Transverse colon (tissue), 4 donors: ENCODE data around the gene PDRG1.

Experiments
- EP300 ChIP-seq: sonication (generic); formaldehyde crosslinking; IDR thresholded peaks from one replicate; pipeline ENCODE4 v1.6.1; 2017; ENCODE audit warnings: antibody characterized with exemption, low read depth
- POLR2A ChIP-seq: fragments of 450-650 bp; IDR thresholded peaks from one replicate; pipeline ENCODE4 v1.6.1; 2016; ENCODE audit warnings: antibody characterized with exemption, mild to moderate bottlenecking, moderate library complexity
- POLR2AphosphoS5 ChIP-seq, 3 donors: sonication (generic); formaldehyde crosslinking; IDR thresholded peaks; one replicate each; pipeline ENCODE4 v1.6.1; 2016; ENCODE audit warnings: antibody characterized with exemption in 3 of 3
- TF ChIP-seq, protein P1 (sequence below), 5 experiments: fragments of 200-600 bp in 3 of 5; fragments of 450-650 bp in 2 of 5; sonication (generic) in 3 of 5; IDR thresholded peaks; 1 replicate in 2 of 5; 2 replicates in 3 of 5; pipeline ENCODE4 v1.5.1; 2016 to 2017; ENCODE audit warnings: antibody characterized with exemption in 5 of 5, inconsistent platforms in 3 of 5, mild to moderate bottlenecking in 2 of 5, moderate library complexity in 1 of 5

DNA sequence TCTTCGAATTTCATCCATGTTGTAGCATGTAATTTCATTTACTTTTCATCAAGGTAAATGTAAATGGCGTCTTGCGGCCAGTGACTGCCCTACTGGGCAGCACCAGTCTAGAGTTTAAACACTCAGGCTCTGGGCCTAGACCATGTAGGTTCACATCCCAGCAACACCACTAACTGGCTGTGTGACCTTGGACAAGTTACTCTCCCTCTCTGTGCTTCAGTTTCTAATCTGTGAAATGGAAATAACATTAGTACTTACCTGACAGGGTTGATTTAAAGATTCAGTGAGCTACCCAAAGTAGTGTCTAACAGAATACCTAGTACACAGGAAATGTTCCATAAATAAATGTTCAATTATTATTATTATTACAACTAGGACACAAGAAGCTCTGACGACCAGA, 29.3 kb downstream of the PDRG1 start:
- TF ChIP-seq, protein P1, sequence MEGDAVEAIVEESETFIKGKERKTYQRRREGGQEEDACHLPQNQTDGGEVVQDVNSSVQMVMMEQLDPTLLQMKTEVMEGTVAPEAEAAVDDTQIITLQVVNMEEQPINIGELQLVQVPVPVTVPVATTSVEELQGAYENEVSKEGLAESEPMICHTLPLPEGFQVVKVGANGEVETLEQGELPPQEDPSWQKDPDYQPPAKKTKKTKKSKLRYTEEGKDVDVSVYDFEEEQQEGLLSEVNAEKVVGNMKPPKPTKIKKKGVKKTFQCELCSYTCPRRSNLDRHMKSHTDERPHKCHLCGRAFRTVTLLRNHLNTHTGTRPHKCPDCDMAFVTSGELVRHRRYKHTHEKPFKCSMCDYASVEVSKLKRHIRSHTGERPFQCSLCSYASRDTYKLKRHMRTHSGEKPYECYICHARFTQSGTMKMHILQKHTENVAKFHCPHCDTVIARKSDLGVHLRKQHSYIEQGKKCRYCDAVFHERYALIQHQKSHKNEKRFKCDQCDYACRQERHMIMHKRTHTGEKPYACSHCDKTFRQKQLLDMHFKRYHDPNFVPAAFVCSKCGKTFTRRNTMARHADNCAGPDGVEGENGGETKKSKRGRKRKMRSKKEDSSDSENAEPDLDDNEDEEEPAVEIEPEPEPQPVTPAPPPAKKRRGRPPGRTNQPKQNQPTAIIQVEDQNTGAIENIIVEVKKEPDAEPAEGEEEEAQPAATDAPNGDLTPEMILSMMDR (IDR thresholded peaks at IDR 0.05): no peak
- no peak for TF ChIP-seq POLR2A
- TF ChIP-seq POLR2AphosphoS5 (IDR thresholded peaks at IDR 0.05): no peak
- TF ChIP-seq EP300: no peak
